OCI-LY1 (cell line): ENCODE results near the gene TMEM175.
"Not testable (repeated sequence)": the region's sequence is repeated elsewhere in the genome, so short reads cannot be mapped to it uniquely, and the experiment has no call there.

ENCODE experiments used
- H2AFZ ChIP-seq: fragments of 200-600 bp; sonication (generic), shearing (Covaris generic); 2 replicates; pipeline ENCODE4 v1.6.0; 2014; ENCODE audit warnings: antibody characterized with exemption, mild to moderate bottlenecking, low read length
- H3F3A ChIP-seq: fragments of 200-600 bp; sonication (generic), shearing (Covaris generic); 2 replicates; pipeline ENCODE4 v1.6.0; 2014; ENCODE audit warnings: mild to moderate bottlenecking, antibody characterized with exemption, low read length, moderate library complexity; ENCODE audit not compliant: insufficient read depth
- H3K27ac ChIP-seq: fragments of 200-600 bp; sonication (generic); 2 replicates; pipeline ENCODE4 v1.5.1; 2014; ENCODE audit warnings: low read length, mixed run types, mild to moderate bottlenecking, low read depth; ENCODE audit not compliant: poor library complexity, severe bottlenecking
- H3K27me3 ChIP-seq: fragments of 200-600 bp; sonication (generic); 2 replicates; pipeline ENCODE4 v1.6.0; 2014; ENCODE audit warnings: antibody characterized with exemption, mild to moderate bottlenecking, low read length, moderate library complexity; ENCODE audit not compliant: insufficient read depth
- H3K36me3 ChIP-seq: fragments of 200-600 bp; sonication (generic); 2 replicates; pipeline ENCODE4 v1.6.1; 2014; ENCODE audit warnings: mild to moderate bottlenecking, antibody characterized with exemption, low read length, moderate library complexity, mixed read lengths; ENCODE audit not compliant: insufficient read depth
- H3K4me1 ChIP-seq: fragments of 200-600 bp; sonication (generic); 2 replicates; pipeline ENCODE4 v1.5.1; 2014; ENCODE audit warnings: mild to moderate bottlenecking, low read length, moderate library complexity; ENCODE audit not compliant: insufficient read depth, severe bottlenecking
- H3K4me2 ChIP-seq: fragments of 200-600 bp; sonication (generic), shearing (Covaris generic); 2 replicates; pipeline ENCODE4 v1.6.1; 2014; ENCODE audit warnings: low read length
- H3K4me3 ChIP-seq: fragments of 200-600 bp; sonication (generic); 2 replicates; pipeline ENCODE4 v1.5.1; 2014; ENCODE audit warnings: low read length, low read depth, mild to moderate bottlenecking, mixed read lengths; ENCODE audit not compliant: poor library complexity, severe bottlenecking
- H3K79me2 ChIP-seq: fragments of 200-600 bp; shearing (Covaris generic); 2 replicates; pipeline ENCODE4 v1.6.1; 2016; ENCODE audit warnings: mixed run types, low read length, mixed read lengths; ENCODE audit not compliant: insufficient read depth
- H3K9ac ChIP-seq: fragments of 200-600 bp; sonication (generic), shearing (Covaris generic); 2 replicates; pipeline ENCODE4 v1.6.1; 2014; ENCODE audit warnings: mild to moderate bottlenecking, low read length, mixed read lengths
- H3K9me2 ChIP-seq: fragments of 200-600 bp; sonication (generic), shearing (Covaris generic); 2 replicates; pipeline ENCODE4 v1.6.1; 2014; ENCODE audit warnings: low read depth, mild to moderate bottlenecking, low read length, mixed read lengths
- H3K9me3 ChIP-seq: fragments of 200-600 bp; shearing (Covaris generic); 2 replicates; pipeline ENCODE4 v1.6.1; 2014; ENCODE audit warnings: low read length, mixed read lengths
- H4K20me1 ChIP-seq: fragments of 200-600 bp; sonication (generic), shearing (Covaris generic); 2 replicates; pipeline ENCODE4 v1.6.0; 2016; ENCODE audit warnings: mild to moderate bottlenecking, low read length; ENCODE audit not compliant: insufficient read depth
- CTCF ChIP-seq: fragments of 200-600 bp; sonication (generic), shearing (Covaris generic); IDR thresholded peaks from 2 replicates; pipeline ENCODE4 v1.5.1; 2017; ENCODE audit warnings: mild to moderate bottlenecking, antibody characterized with exemption, low read length, moderate library complexity, mixed read lengths
- EZH2 ChIP-seq: fragments of 200-600 bp; sonication (generic), shearing (Covaris generic); IDR thresholded peaks from 2 replicates; pipeline ENCODE4 v1.8.0; 2017; ENCODE audit warnings: borderline replicate concordance, mixed run types, mild to moderate bottlenecking, antibody characterized with exemption, low read length, moderate library complexity, mixed read lengths

TMEM175 gene

DNA sequence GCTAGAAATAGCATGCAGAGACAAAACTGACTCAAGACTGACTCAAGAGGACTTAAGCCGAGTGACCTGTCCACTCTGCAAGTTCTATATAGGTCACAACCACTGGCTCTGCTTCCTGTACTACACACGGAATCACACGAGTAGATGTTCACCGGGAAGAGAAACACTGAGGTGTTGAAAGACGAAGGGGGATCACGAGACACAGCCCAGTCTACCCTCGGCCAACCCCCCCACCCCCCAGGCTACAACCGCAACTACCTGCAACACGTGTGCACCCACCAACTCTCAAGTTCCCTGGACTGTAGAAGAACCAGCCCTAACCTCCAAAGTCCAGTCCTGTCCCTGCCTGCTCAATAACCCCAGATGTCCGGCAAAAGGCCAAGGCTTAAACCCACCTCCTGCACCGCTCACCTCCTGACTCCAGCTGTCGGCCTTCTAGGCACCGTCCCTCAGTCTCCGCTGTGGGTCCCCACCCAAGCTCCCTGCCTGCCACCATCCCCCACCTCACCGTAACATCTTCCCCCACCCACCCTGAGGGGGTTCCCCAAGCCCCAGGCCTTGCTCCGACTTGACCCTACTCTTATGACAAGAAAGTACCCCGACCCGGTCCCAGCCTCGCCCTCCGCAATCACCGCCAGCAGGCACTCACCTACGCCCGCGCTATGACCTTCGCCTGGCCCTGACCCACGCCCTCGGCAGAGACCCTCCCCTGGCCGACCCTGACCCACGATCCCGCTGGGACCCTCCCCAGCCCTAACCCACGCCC, 883 bp upstream of the TMEM175 start:
- TF ChIP-seq EZH2 = no peak
- no peak for TF ChIP-seq CTCF
- H3K4me3 ChIP-seq = peak overlapping the region; percentile 86
- peak overlapping the region; percentile 84 for H3K9ac ChIP-seq
- H3K9me3 ChIP-seq = no peaks in the 10 kb centered on the region
- H3K9me2 ChIP-seq = no peaks in the 10 kb centered on the region
- H3F3A ChIP-seq = no peaks in the 10 kb centered on the region
- no peaks in the 10 kb centered on the region for H3K27me3 ChIP-seq
- H3K79me2 ChIP-seq = peaks cover 17% of the 10 kb centered on the region; the same call in 1 of the 2 replicates
- H2AFZ ChIP-seq = no peak overlapping the region
- peak overlapping the region; percentile 88 for H3K4me2 ChIP-seq
- H4K20me1 ChIP-seq = no peaks in the 10 kb centered on the region
- H3K36me3 ChIP-seq = no peaks in the 10 kb centered on the region
- peaks cover 27% of the 10 kb centered on the region for H3K4me1 ChIP-seq
- H3K27ac ChIP-seq = no peak overlapping the region

DNA sequence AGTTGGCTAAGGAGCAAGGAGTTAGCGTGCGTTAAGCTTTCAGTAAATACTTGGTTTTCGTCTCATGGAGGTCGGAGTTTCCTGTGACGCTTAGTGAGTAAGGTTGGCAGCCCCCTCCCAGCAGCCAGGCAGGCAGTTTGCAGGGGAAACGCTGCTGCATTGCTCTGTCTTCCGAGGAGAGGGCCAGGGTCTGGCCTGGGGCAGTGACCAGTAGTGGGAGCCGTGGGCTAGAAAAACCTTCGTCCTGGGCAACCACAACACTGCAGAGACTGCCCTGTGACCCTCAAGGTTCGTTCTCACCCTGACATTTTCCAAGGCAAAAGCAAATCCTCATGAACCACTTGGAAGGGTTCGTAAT, 432 bp downstream of the TMEM175 start:
- Histone ChIP-seq H3K4me2 (peak overlapping the region; percentile 85), H3K4me1 (peaks cover 28% of the 10 kb centered on the region), H3K27ac (no peak overlapping the region), H3K9ac (peak overlapping the region; percentile 84), H3K9me3 (no peaks in the 10 kb centered on the region), H3K4me3 (peak overlapping the region; percentile 86), H3K36me3 (no peaks in the 10 kb centered on the region), H3K9me2 (no peaks in the 10 kb centered on the region), H2AFZ (no peak overlapping the region), H3K79me2 (peaks cover 17% of the 10 kb centered on the region; the same call in 1 of the 2 replicates), H3F3A (no peaks in the 10 kb centered on the region), H4K20me1 (no peaks in the 10 kb centered on the region), H3K27me3 (no peaks in the 10 kb centered on the region)
- TF ChIP-seq EZH2 (no peak), CTCF (no peak)

DNA sequence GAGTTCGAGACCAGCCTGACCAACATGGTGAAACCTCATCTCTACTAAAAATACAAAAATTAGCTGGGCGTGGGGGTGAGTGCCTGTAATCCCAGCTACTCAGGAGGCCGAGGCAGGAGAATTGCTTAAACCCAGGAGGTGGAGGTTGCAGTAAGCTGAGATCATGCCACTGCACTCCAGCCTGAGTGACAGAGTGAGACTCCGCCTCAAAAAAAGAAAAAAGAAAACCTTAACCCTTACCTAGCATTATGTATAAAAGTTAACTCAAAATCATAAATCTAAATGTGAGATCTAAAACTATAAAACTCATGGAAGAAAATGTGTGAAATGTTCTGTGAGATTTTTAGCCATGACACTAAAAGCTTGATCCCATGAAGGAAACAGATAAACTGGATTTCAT, 7.2 kb downstream of the TMEM175 start:
- not testable (repeated sequence) for H3K9me3 ChIP-seq, H3K27ac ChIP-seq, H3K9ac ChIP-seq, H3K79me2 ChIP-seq, H2AFZ ChIP-seq, H3F3A ChIP-seq, H3K27me3 ChIP-seq, H3K4me2 ChIP-seq, H4K20me1 ChIP-seq, H3K9me2 ChIP-seq, H3K36me3 ChIP-seq, H3K4me3 ChIP-seq
- H3K4me1 ChIP-seq = peaks cover 10% of the 10 kb centered on the region
